Heart left ventricle (tissue), 16 donors: ENCODE results near the gene PARD3B. TPM values are rescaled to one million over a fixed set of nuclear protein-coding genes. Genes with fewer than 3 reads are reported as not detected.
A peak's percentile ranks its signal among the peaks of the same experiment; 100 is the strongest.

ENCODE experiments used
- ATAC-seq, 4 donors: fragments of 200-7000 bp; cut with Tn5 transposase; one replicate each; pipeline ENCODE4 v1.9.1; 2020 to 2022; ENCODE audit warnings: moderate library complexity in 4 of 4, mild to moderate bottlenecking in 3 of 4, moderate number of reproducible peaks in 1 of 4
- DNase-seq, 5 donors: peaks; one replicate each; pipeline ENCODE4 v3.0.0-alpha.2; 2020
- H3K27ac ChIP-seq, 12 donors: fragments of 200-600 bp; sonication (generic) in 4 of 12; one replicate each; pipeline versions ENCODE4 v1.5.0 to v1.8.0; 2016 to 2022; ENCODE audit warnings: mild to moderate bottlenecking in 2 of 12
- H3K27me3 ChIP-seq, 9 donors: fragments of 200-600 bp; sonication (generic) in 2 of 9; one replicate each; pipeline versions ENCODE4 v1.5.1 to v1.8.0; 2016 to 2022; ENCODE audit warnings: mild to moderate bottlenecking in 3 of 9
- H3K36me3 ChIP-seq, 9 donors: fragments of 200-600 bp; sonication (generic) in 2 of 9; one replicate each; pipeline versions ENCODE4 v1.5.0 to v1.8.0; 2018 to 2022; ENCODE audit warnings: mild to moderate bottlenecking in 2 of 9
- H3K4me1 ChIP-seq, 12 donors: fragments of 200-600 bp; sonication (generic) in 4 of 12; one replicate each; pipeline versions ENCODE4 v1.5.0 to v1.8.0; 2016 to 2022; ENCODE audit warnings: mild to moderate bottlenecking in 3 of 12
- H3K4me3 ChIP-seq, 12 donors: fragments of 200-600 bp; sonication (generic) in 4 of 12; one replicate each; pipeline versions ENCODE4 v1.5.0 to v1.8.0; 2017 to 2022; ENCODE audit warnings: mild to moderate bottlenecking in 9 of 12, moderate library complexity in 4 of 12
- H3K9me3 ChIP-seq, 12 donors: fragments of 200-600 bp; sonication (generic) in 4 of 12; one replicate each; pipeline versions ENCODE4 v1.5.0 to v1.8.0; 2016 to 2022; ENCODE audit warnings: mild to moderate bottlenecking in 1 of 12
- CTCF ChIP-seq, 12 donors: fragments of 200-600 bp; sonication (generic) in 4 of 12; IDR thresholded peaks; one replicate each; pipeline versions ENCODE4 v1.5.0 to v1.8.0; 2018 to 2022; ENCODE audit warnings: antibody characterized with exemption in 12 of 12, mild to moderate bottlenecking in 5 of 12
- POLR2A ChIP-seq, 2 donors: fragments of 450-650 bp; IDR thresholded peaks; one replicate each; pipeline ENCODE4 v1.6.1; 2017; ENCODE audit warnings: antibody characterized with exemption in 2 of 2, mild to moderate bottlenecking in 2 of 2, moderate library complexity in 2 of 2
- WGBS, 4 donors: extraction: QIAGEN DNeasy Blood & Tissue Kit in 2 of 4; methylation state at CpG; one replicate each; pipeline versions ENCODE4 v1.1.5 to v1.1.7; 2013 to 2018; 5-methylcytosine and 5-hydroxymethylcytosine counted together
- intact Hi-C, 10 donors: fragments of 100-400 bp; cut with DNase I; formaldehyde crosslinking; loops; one replicate each; pipeline versions ENCODE4 v1.11.1 to v1.14.2; 2022
- polyA plus RNA-seq, 2 donors: library from polyadenylated mRNA; stranded (reverse); fragments of 200-250 nt; gene quantifications; one replicate each; pipeline ENCODE4 v1.2.3, GENCODE V29; 2013
- total RNA-seq, 9 donors: library from RNA; depleted of rRNA in 2 of 9; stranded (reverse); fragments of >200 nt in 2 of 9; fragmentation: NEBNext Ultra II Directional in 3 of 9; extraction: Animal tissue kit (Norgen Biotek cat#: 25700) in 3 of 9; gene quantifications; one replicate each; pipeline versions ENCODE4 v1.1.0 to v1.2.4, GENCODE V29; 2016 to 2023
- donor health status: ischemic (EF 13 %, LVEDD 7.1; RV severe dilation, severe dysfunction).
- donor health status: healthy with polysubstance abuse.
- donor health status: DM: no; HTN: yes; CAD: no.
- donor health status: DM: no; HTN: no; CAD: no.
- donor health status: ischemic (EF 25% LVEDD 6.9; RV normal size, moderate dysfunction).
- donor health status: ischemic (EF 25% LVEDD 5.7; RV mildly dilated, moderate dysfunction).
- donor health status: healthy.
- donor health status: DM: yes; HTN: yes; CAD: no.
- donor health status: ischemic (EF 35%, LVEDD 5.7; RV mildly dilated, moderate dysfunction).
- donor health status: nonischemic (EF 11% LVEDD 7.7; RV severe dilation, severe dysfunction).
- donor health status: DM: yes; HTN: yes; CAD: no.
- donor health status: PGD.
- donor health status: ischemic (EF 29% LVEDD 5.4; RV normal size, mild dysfunction).
- donor health status: nonischemic (EF 23%, LVEDD 6.1; RV moderate dilation, normal function).

Gene PARD3B
- total and polyA plus RNA-seq, 11 donors = 0.71 to 15.1 (median 6.2) TPM

GRCh38 chr2:205531072-205531471 is 985.8 kb downstream of the PARD3B start:
- 78 to 89% (median 82%) methylated on average over 2 of the region's 2 CpGs for WGBS, 4 donors

GRCh38 chr2:205531489-205532148 is 986.3 kb downstream of the PARD3B start:
- Histone ChIP-seq H3K9me3 (no peaks in the 10 kb centered on the region), H3K27ac (no peak overlapping the region), H3K27me3 (no peaks in the 10 kb centered on the region), H3K4me1 (no peaks in the 10 kb centered on the region), H3K36me3 (no peaks in the 10 kb centered on the region), H3K4me3 (no peak overlapping the region)
- intact Hi-C loops = no loop called here
- 94 to 97% (median 95%) methylated on average over 9 of the region's 9 CpGs for WGBS, 4 donors
- DNase-seq (no peak), ATAC-seq (no peak)
- TF ChIP-seq POLR2A (IDR thresholded peaks at IDR 0.05) = no peak

More at GRCh38 chr2:205531072-205531471, 985.8 kb downstream of the PARD3B start:
- H3K27ac ChIP-seq = no peak overlapping the region
- H3K9me3 ChIP-seq = no peaks in the 10 kb centered on the region
- no peaks in the 10 kb centered on the region for H3K4me1 ChIP-seq
- no peak for ATAC-seq
- TF ChIP-seq CTCF (IDR thresholded peaks at IDR 0.05) = no peak
- TF ChIP-seq POLR2A (IDR thresholded peaks at IDR 0.05) = no peak
- intact Hi-C loops = no loop called here
- no peak overlapping the region for H3K4me3 ChIP-seq
- no peak for DNase-seq
- no peaks in the 10 kb centered on the region for H3K27me3 ChIP-seq
- no peaks in the 10 kb centered on the region for H3K36me3 ChIP-seq

GRCh38 chr2:205535001-205535400 is 989.7 kb downstream of the PARD3B start:
- H3K27me3 ChIP-seq = no peaks in the 10 kb centered on the region
- TF ChIP-seq CTCF (IDR thresholded peaks at IDR 0.05) (no peak), POLR2A (IDR thresholded peaks at IDR 0.05) (no peak)
- H3K9me3 ChIP-seq = no peaks in the 10 kb centered on the region
- no peak overlapping the region for H3K4me3 ChIP-seq
- no peaks in the 10 kb centered on the region for H3K36me3 ChIP-seq
- 83 to 91% (median 87%) methylated on average over 3 of the region's 3 CpGs for WGBS, 4 donors
- intact Hi-C loops = loop anchor here in 1 of 10 donors (5.0 kb wide), 1 partner anchor 137 kb away; no protein-coding TSS in a partner anchor
- DNase-seq = no peak
- no peak overlapping the region for H3K27ac ChIP-seq
- ATAC-seq = no peak
- peaks cover 0 to 9% (median 0%) of the 10 kb centered on the region in 12 donors for H3K4me1 ChIP-seq

GRCh38 chr2:205539603-205540002 is 994.3 kb downstream of the PARD3B start:
- DNase-seq (no peak), ATAC-seq (no peak)
- peaks cover 0 to 26% (median 2%) of the 10 kb centered on the region in 12 donors for H3K4me1 ChIP-seq
- H3K27ac ChIP-seq = no peak overlapping the region
- H3K36me3 ChIP-seq = no peaks in the 10 kb centered on the region
- H3K9me3 ChIP-seq = no peaks in the 10 kb centered on the region
- 51 to 65% (median 58%) methylated on average over 5 of the region's 5 CpGs for WGBS, 4 donors
- no peaks in the 10 kb centered on the region for H3K27me3 ChIP-seq
- TF ChIP-seq CTCF (IDR thresholded peaks at IDR 0.05) (peak in 1 of 12 donors; percentile 9), POLR2A (IDR thresholded peaks at IDR 0.05) (no peak)
- intact Hi-C loops = loop anchor here in 3 of 10 donors (5.0 to 10.0 kb wide), 3 partner anchors 47 to 135 kb away; no protein-coding TSS in a partner anchor
- H3K4me3 ChIP-seq = no peak overlapping the region
